ENCODE measurements around the gene ZNF512. TPM values are rescaled to one million over a fixed set of nuclear protein-coding genes. Genes with fewer than 3 reads are reported as not detected.

The ZNF512 gene
- total RNA-seq, 1 donor from 2014 or later = 23.5 TPM

GRCh38 chr2:27647737-27648136 lies 64.9 kb downstream of the ZNF512 start:
- H3K4me3 ChIP-seq (ENCODE audit: low read length in 3 of 3) = no peak overlapping the region
- H3K27me3 ChIP-seq (ENCODE audit: control insufficient read depth in 3 of 3, insufficient read depth in 3 of 3, low read length in 3 of 3) = no peaks in the 10 kb centered on the region
- peaks cover 35 to 60% (median 54%) of the 10 kb centered on the region in 3 donors for H3K36me3 ChIP-seq (ENCODE audit: control insufficient read depth in 3 of 3, insufficient read depth in 3 of 3, low read length in 3 of 3)
- H3K9me3 ChIP-seq (ENCODE audit: control insufficient read depth in 3 of 3, low read length in 3 of 3) = no peaks in the 10 kb centered on the region
- no peak overlapping the region for H3K9ac ChIP-seq (ENCODE audit: low read depth in 1 of 3, low read length in 3 of 3)
- no peaks in the 10 kb centered on the region for H3K4me1 ChIP-seq (ENCODE audit: control insufficient read depth in 3 of 3, insufficient read depth in 3 of 3, low read length in 3 of 3)
- no peak overlapping the region for H3K27ac ChIP-seq (ENCODE audit: low read depth, low read length)

GRCh38 chr2:27651056-27651455 lies 68.2 kb downstream of the ZNF512 start:
- H3K27me3 ChIP-seq (ENCODE audit: control insufficient read depth in 3 of 3, insufficient read depth in 3 of 3, low read length in 3 of 3) = no peaks in the 10 kb centered on the region
- no peak overlapping the region for H3K4me3 ChIP-seq (ENCODE audit: low read length in 3 of 3)
- no peaks in the 10 kb centered on the region for H3K9me3 ChIP-seq (ENCODE audit: control insufficient read depth in 3 of 3, low read length in 3 of 3)
- H3K27ac ChIP-seq (ENCODE audit: low read depth, low read length) = no peak overlapping the region
- peaks cover 52 to 84% (median 70%) of the 10 kb centered on the region in 3 donors for H3K36me3 ChIP-seq (ENCODE audit: control insufficient read depth in 3 of 3, insufficient read depth in 3 of 3, low read length in 3 of 3)
- H3K4me1 ChIP-seq (ENCODE audit: control insufficient read depth in 3 of 3, insufficient read depth in 3 of 3, low read length in 3 of 3) = no peaks in the 10 kb centered on the region
- H3K9ac ChIP-seq (ENCODE audit: low read depth in 1 of 3, low read length in 3 of 3) = no peak overlapping the region

- no peaks in the 10 kb centered on the region for H3K27me3 ChIP-seq (ENCODE audit: control insufficient read depth in 3 of 3, insufficient read depth in 3 of 3, low read length in 3 of 3)
- no peak overlapping the region for H3K9ac ChIP-seq (ENCODE audit: low read depth in 1 of 3, low read length in 3 of 3)
Measured at GRCh38 chr2:27652341-27652740, 69.5 kb downstream of the ZNF512 start.

GRCh38 chr2:27652790-27653189 lies 69.9 kb downstream of the ZNF512 start:
- Histone ChIP-seq H3K9me3 (ENCODE audit: control insufficient read depth in 3 of 3, low read length in 3 of 3) (no peaks in the 10 kb centered on the region), H3K27ac (ENCODE audit: low read depth, low read length) (no peak overlapping the region), H3K4me3 (ENCODE audit: low read length in 3 of 3) (no peak overlapping the region), H3K27me3 (ENCODE audit: control insufficient read depth in 3 of 3, insufficient read depth in 3 of 3, low read length in 3 of 3) (no peaks in the 10 kb centered on the region), H3K36me3 (ENCODE audit: control insufficient read depth in 3 of 3, insufficient read depth in 3 of 3, low read length in 3 of 3) (peaks cover 57 to 88% (median 77%) of the 10 kb centered on the region in 3 donors), H3K4me1 (ENCODE audit: control insufficient read depth in 3 of 3, insufficient read depth in 3 of 3, low read length in 3 of 3) (no peaks in the 10 kb centered on the region), H3K9ac (ENCODE audit: low read depth in 1 of 3, low read length in 3 of 3) (no peak overlapping the region)

More at GRCh38 chr2:27652341-27652740, 69.5 kb downstream of the ZNF512 start:
- Histone ChIP-seq H3K4me3 (ENCODE audit: low read length in 3 of 3) (no peak overlapping the region), H3K9me3 (ENCODE audit: control insufficient read depth in 3 of 3, low read length in 3 of 3) (no peaks in the 10 kb centered on the region), H3K27ac (ENCODE audit: low read depth, low read length) (no peak overlapping the region), H3K4me1 (ENCODE audit: control insufficient read depth in 3 of 3, insufficient read depth in 3 of 3, low read length in 3 of 3) (no peaks in the 10 kb centered on the region), H3K36me3 (ENCODE audit: control insufficient read depth in 3 of 3, insufficient read depth in 3 of 3, low read length in 3 of 3) (peaks cover 57 to 88% (median 77%) of the 10 kb centered on the region in 3 donors)

GRCh38 chr2:27653397-27653796 lies 70.6 kb downstream of the ZNF512 start:
- no peak overlapping the region for H3K9ac ChIP-seq (ENCODE audit: low read depth in 1 of 3, low read length in 3 of 3)
- H3K4me3 ChIP-seq (ENCODE audit: low read length in 3 of 3) = no peak overlapping the region
- no peaks in the 10 kb centered on the region for H3K27me3 ChIP-seq (ENCODE audit: control insufficient read depth in 3 of 3, insufficient read depth in 3 of 3, low read length in 3 of 3)
- H3K9me3 ChIP-seq (ENCODE audit: control insufficient read depth in 3 of 3, low read length in 3 of 3) = no peaks in the 10 kb centered on the region
- peaks cover 52 to 87% (median 73%) of the 10 kb centered on the region in 3 donors for H3K36me3 ChIP-seq (ENCODE audit: control insufficient read depth in 3 of 3, insufficient read depth in 3 of 3, low read length in 3 of 3)
- H3K4me1 ChIP-seq (ENCODE audit: control insufficient read depth in 3 of 3, insufficient read depth in 3 of 3, low read length in 3 of 3) = no peaks in the 10 kb centered on the region
- H3K27ac ChIP-seq (ENCODE audit: low read depth, low read length) = no peak overlapping the region

- Histone ChIP-seq H3K4me1 (ENCODE audit: control insufficient read depth in 3 of 3, insufficient read depth in 3 of 3, low read length in 3 of 3) (no peaks in the 10 kb centered on the region), H3K4me3 (ENCODE audit: low read length in 3 of 3) (no peak overlapping the region), H3K36me3 (ENCODE audit: control insufficient read depth in 3 of 3, insufficient read depth in 3 of 3, low read length in 3 of 3) (peaks cover 47 to 83% (median 75%) of the 10 kb centered on the region in 3 donors), H3K27ac (ENCODE audit: low read depth, low read length) (no peak overlapping the region), H3K27me3 (ENCODE audit: control insufficient read depth in 3 of 3, insufficient read depth in 3 of 3, low read length in 3 of 3) (no peaks in the 10 kb centered on the region), H3K9ac (ENCODE audit: low read depth in 1 of 3, low read length in 3 of 3) (no peak overlapping the region), H3K9me3 (ENCODE audit: control insufficient read depth in 3 of 3, low read length in 3 of 3) (no peaks in the 10 kb centered on the region)
Measured at GRCh38 chr2:27655155-27655951, 72.5 kb downstream of the ZNF512 start.

GRCh38 chr2:27661371-27661770 lies 78.5 kb downstream of the ZNF512 start:
- Histone ChIP-seq H3K9me3 (ENCODE audit: control insufficient read depth in 3 of 3, low read length in 3 of 3) (no peaks in the 10 kb centered on the region), H3K27ac (ENCODE audit: low read depth, low read length) (no peak overlapping the region), H3K4me3 (ENCODE audit: low read length in 3 of 3) (no peak overlapping the region), H3K36me3 (ENCODE audit: control insufficient read depth in 3 of 3, insufficient read depth in 3 of 3, low read length in 3 of 3) (peaks cover 14 to 53% (median 48%) of the 10 kb centered on the region in 3 donors), H3K27me3 (ENCODE audit: control insufficient read depth in 3 of 3, insufficient read depth in 3 of 3, low read length in 3 of 3) (no peaks in the 10 kb centered on the region), H3K9ac (ENCODE audit: low read depth in 1 of 3, low read length in 3 of 3) (no peak overlapping the region), H3K4me1 (ENCODE audit: control insufficient read depth in 3 of 3, insufficient read depth in 3 of 3, low read length in 3 of 3) (peaks cover 18 to 26% (median 19%) of the 10 kb centered on the region in 3 donors)

- Histone ChIP-seq H3K27me3 (ENCODE audit: control insufficient read depth in 3 of 3, insufficient read depth in 3 of 3, low read length in 3 of 3) (no peaks in the 10 kb centered on the region), H3K4me1 (ENCODE audit: control insufficient read depth in 3 of 3, insufficient read depth in 3 of 3, low read length in 3 of 3) (peaks cover 18 to 26% (median 19%) of the 10 kb centered on the region in 3 donors), H3K9ac (ENCODE audit: low read depth in 1 of 3, low read length in 3 of 3) (peak within 1 kb of the TSS; percentile 93 to 97 (median 95)), H3K9me3 (ENCODE audit: control insufficient read depth in 3 of 3, low read length in 3 of 3) (no peaks in the 10 kb centered on the region), H3K36me3 (ENCODE audit: control insufficient read depth in 3 of 3, insufficient read depth in 3 of 3, low read length in 3 of 3) (peaks cover 9 to 45% (median 36%) of the 10 kb centered on the region in 3 donors), H3K4me3 (ENCODE audit: low read length in 3 of 3) (peak within 1 kb of the TSS; percentile 96 to 99 (median 98)), H3K27ac (ENCODE audit: low read depth, low read length) (peak within 1 kb of the TSS; percentile 96)
Measured at GRCh38 chr2:27663285-27664153, 80.7 kb downstream of the ZNF512 start, which contains the start of the genes SLC4A1AP and SUPT7L. Gene SLC4A1AP, plus strand, starts transcription at chr2:27663889. Its CDS starts 26 bp downstream, at chr2:27663915. Gene SUPT7L, minus strand, starts transcription at chr2:27663614. Its CDS starts 1,422 bp downstream, at chr2:27662192.

GRCh38 chr2:27664154-27664574 lies 81.3 kb downstream of the ZNF512 start:
- Histone ChIP-seq H3K9me3 (ENCODE audit: control insufficient read depth in 3 of 3, low read length in 3 of 3) (no peaks in the 10 kb centered on the region), H3K36me3 (ENCODE audit: control insufficient read depth in 3 of 3, insufficient read depth in 3 of 3, low read length in 3 of 3) (peaks cover 12 to 49% (median 40%) of the 10 kb centered on the region in 3 donors), H3K4me3 (ENCODE audit: low read length in 3 of 3) (peak overlapping the region; percentile 96 to 99 (median 98)), H3K9ac (ENCODE audit: low read depth in 1 of 3, low read length in 3 of 3) (peak overlapping the region; percentile 93 to 97 (median 95)), H3K27ac (ENCODE audit: low read depth, low read length) (peak overlapping the region; percentile 96), H3K27me3 (ENCODE audit: control insufficient read depth in 3 of 3, insufficient read depth in 3 of 3, low read length in 3 of 3) (no peaks in the 10 kb centered on the region), H3K4me1 (ENCODE audit: control insufficient read depth in 3 of 3, insufficient read depth in 3 of 3, low read length in 3 of 3) (peaks cover 18 to 26% (median 19%) of the 10 kb centered on the region in 3 donors)
